Measurements from ENCODE around the gene WNT16. TPM values are rescaled to one million over a fixed set of nuclear protein-coding genes. Genes with fewer than 3 reads are reported as not detected.
"Not testable (repeated sequence)": the region's sequence is repeated elsewhere in the genome, so short reads cannot be mapped to it uniquely, and the experiment has no call there.

Gene WNT16
- total RNA-seq, 4 donors from 2014 or later = 12.7 to 23.9 (median 16.2) TPM

DNA sequence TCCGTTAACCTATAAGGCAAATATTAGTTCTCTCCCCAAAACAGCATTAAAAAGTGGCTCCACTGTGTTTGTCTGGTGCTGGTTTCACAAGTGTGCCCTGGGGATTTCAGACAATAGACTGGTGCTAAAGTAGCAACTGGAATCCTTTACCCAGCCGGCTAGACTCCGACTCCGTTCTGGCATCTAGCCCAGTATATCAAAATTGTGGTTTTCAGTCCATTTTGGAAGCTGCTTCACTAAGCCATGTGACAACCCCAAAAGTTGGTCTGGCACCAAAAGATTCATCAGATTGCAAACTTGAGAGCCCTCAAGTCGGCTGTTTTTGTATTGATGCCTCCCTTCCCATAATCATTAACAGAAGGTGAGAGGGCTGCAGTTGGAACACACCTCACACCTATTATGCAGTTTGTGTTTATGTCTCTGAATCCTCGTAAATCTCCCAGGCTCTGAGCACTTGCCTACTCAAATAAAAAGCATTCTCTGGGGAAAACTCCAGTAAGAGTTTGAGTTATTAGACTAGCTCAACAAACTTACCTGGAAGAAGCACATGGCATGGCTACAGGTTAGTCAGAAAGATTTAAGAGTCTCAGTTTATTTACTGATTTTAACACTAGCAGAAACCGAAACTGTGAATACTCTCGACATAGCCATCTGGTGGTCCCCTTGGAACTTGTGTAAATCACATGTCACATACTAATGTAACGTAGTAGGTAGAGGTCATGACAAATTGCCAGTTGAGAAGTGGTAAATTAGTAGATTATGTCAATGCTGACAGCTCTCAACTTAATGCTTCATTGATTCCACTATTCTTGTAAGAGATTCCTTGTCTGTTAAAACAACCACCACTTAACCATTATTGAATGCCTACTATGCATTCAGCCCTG is 14.8 kb upstream of the WNT16 start:
- intact Hi-C loops (cut with DNase I; ENCODE audit: low total_unique reads) = no loop called here
- DNase-seq (ENCODE audit: low spot score in 2 of 2) = no peak
- 28% methylated on average over 9 of the region's 9 CpGs for WGBS, 2 donors
- H3K4me3 ChIP-seq (ENCODE audit: low read depth, poor library complexity, severe bottlenecking) = no peak overlapping the region
- TF ChIP-seq POLR2A (IDR thresholded peaks at IDR 0.05) = no peak
- TF ChIP-seq, protein P1, sequence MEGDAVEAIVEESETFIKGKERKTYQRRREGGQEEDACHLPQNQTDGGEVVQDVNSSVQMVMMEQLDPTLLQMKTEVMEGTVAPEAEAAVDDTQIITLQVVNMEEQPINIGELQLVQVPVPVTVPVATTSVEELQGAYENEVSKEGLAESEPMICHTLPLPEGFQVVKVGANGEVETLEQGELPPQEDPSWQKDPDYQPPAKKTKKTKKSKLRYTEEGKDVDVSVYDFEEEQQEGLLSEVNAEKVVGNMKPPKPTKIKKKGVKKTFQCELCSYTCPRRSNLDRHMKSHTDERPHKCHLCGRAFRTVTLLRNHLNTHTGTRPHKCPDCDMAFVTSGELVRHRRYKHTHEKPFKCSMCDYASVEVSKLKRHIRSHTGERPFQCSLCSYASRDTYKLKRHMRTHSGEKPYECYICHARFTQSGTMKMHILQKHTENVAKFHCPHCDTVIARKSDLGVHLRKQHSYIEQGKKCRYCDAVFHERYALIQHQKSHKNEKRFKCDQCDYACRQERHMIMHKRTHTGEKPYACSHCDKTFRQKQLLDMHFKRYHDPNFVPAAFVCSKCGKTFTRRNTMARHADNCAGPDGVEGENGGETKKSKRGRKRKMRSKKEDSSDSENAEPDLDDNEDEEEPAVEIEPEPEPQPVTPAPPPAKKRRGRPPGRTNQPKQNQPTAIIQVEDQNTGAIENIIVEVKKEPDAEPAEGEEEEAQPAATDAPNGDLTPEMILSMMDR (IDR thresholded peaks at IDR 0.05) = no peak

DNA sequence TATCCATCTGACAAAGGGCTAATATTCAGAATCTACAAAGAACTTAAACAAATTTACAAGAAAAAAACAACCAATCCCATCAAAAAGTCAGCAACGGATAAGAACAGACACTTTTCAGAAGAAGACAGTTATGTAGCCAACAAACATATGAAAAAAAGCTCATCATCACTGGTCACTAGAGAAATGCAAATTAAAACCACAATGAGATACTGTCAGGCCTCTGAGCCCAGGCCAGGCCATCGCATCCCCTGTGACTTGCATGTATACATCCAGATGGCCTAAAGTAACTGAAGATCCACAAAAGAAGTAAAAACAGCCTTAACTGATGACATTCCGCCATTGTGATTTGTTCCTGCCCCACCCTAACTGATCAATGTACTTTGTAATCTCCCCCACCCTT is 13.6 kb upstream of the WNT16 start:
- intact Hi-C loops (cut with DNase I; ENCODE audit: low total_unique reads); H3K4me3 ChIP-seq (ENCODE audit: low read depth, poor library complexity, severe bottlenecking); DNase-seq (ENCODE audit: low spot score in 2 of 2): not testable (repeated sequence)
- 89 to 93% methylated on average over 3 of the region's 3 CpGs for WGBS, 2 donors

DNA sequence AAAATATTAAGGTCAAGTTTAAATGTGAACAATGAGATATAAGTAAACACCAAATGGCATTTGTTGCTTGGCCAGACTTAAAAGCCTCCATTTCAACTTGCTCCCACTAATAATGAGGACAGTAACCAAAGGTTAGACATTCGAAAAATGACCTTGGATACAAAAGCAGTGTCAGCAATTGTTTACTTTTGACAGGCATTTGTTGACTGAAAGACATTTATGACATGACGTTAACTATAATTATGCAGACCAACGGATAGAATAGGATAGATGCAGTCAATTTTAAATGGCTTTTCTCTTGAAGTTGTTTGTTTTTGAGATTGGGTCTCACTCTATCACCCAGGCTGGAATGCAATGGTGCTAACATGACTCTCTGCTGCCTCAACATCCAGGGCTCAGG is 6.3 kb upstream of the WNT16 start:
- DNase-seq (ENCODE audit: low spot score in 2 of 2) = no peak
- TF ChIP-seq POLR2A (IDR thresholded peaks at IDR 0.05) = no peak
- TF ChIP-seq, protein P1 (IDR thresholded peaks at IDR 0.05) = no peak
- 74 to 91% methylated on average over 3 of the region's 3 CpGs for WGBS, 2 donors
- intact Hi-C loops (cut with DNase I; ENCODE audit: low total_unique reads) = no loop called here
- H3K4me3 ChIP-seq (ENCODE audit: low read depth, poor library complexity, severe bottlenecking) = no peak overlapping the region

DNA sequence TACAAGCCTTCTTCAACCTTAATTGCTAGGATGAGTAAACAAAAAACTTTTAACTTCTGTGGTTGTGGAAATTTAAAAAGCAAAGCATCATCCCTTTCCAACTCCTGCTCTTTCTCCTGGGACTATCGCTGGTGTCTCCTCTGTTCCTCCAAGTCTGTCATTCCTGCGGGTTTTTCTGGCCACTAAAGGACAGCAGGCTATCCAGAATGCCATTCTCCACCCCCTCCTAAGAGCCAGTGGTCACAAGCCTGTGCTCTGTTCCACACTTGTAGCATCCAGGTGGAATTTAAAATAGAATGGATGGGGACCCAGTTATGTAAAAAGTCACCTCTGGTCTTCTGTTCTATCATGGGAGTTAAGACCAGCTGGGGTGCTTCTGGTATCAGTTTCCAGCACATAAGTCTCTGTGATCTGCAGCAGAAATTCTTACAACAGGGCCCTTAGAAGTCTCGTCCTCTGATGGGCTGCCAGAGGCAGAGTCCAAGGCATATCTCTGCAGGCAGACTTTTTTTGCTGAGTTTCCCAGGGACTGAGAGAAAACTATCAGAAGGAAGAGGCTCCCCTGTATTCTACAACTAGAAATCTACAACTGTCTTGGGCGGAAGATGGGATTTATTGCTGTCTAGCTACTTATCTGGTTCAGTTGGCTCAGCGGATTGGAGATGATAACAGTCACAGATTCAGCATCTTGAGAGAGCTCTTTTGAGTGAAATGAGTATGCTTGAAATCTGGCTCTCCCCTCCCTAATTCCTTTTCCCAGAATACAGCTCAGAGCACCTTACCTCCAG is 5.1 kb upstream of the WNT16 start:
- TF ChIP-seq POLR2A (IDR thresholded peaks at IDR 0.05) = no peak
- TF ChIP-seq, protein P1 (IDR thresholded peaks at IDR 0.05) = no peak
- no peak for DNase-seq (ENCODE audit: low spot score in 2 of 2)
- WGBS, 2 donors = 75 to 85% methylated on average over 5 of the region's 5 CpGs
- intact Hi-C loops (cut with DNase I; ENCODE audit: low total_unique reads) = no loop called here
- H3K4me3 ChIP-seq (ENCODE audit: low read depth, poor library complexity, severe bottlenecking) = no peak overlapping the region

DNA sequence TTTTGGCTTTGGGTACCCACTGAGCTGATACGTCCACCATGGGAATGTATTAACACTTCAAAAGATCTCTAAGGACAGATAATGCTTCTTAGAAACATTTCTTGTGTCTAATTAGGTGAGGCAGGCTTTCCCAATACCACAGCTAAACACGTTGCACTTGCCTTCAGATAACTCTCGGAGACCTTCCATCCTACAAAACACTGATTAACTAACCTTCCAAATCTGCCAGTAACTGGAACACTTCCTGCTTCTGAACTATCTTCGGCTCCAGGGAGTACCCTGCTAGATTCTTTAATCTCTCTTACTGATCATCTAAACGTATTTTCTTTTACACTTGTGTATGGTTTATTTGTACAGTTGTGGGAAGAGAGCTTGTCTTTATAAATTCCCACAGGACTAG is 1.1 kb upstream of the WNT16 start:
- WGBS, 2 donors = 69 to 72% methylated on average over 5 of the region's 5 CpGs
- DNase-seq (ENCODE audit: low spot score in 2 of 2) = no peak
- no peak for TF ChIP-seq POLR2A (IDR thresholded peaks at IDR 0.05)
- TF ChIP-seq, protein P1 (IDR thresholded peaks at IDR 0.05) = no peak
- no peak overlapping the region for H3K4me3 ChIP-seq (ENCODE audit: low read depth, poor library complexity, severe bottlenecking)
- intact Hi-C loops (cut with DNase I; ENCODE audit: low total_unique reads) = no loop called here

Measured in lower leg skin (tissue), 4 donors.